ENCODE measurements around the gene UQCC3. TPM values are rescaled to one million over a fixed set of nuclear protein-coding genes. Genes with fewer than 3 reads are reported as not detected.
A peak's percentile ranks its signal among the peaks of the same experiment; 100 is the strongest.

The UQCC3 gene
- total RNA-seq, 2 donors from 2014 or later = 10.4 to 12.9 TPM

GRCh38 chr11:62652161-62653006, 19.1 kb upstream of the UQCC3 start:
- H3K27me3 ChIP-seq = no peaks in the 10 kb centered on the region
- H3K36me3 ChIP-seq (replicated peaks in 1 of 2; ENCODE audit: insufficient read depth in 1 of 2, low read depth in 2 of 2) = peaks cover 0 to 7% of the 10 kb centered on the region in 2 donors
- no peak for DNase-seq
- ATAC-seq = no peak
- 26 to 40% methylated on average over 13 to 16 of the region's 16 CpGs for WGBS, 2 donors
- H3K9me3 ChIP-seq = no peaks in the 10 kb centered on the region
- intact Hi-C loops (cut with DNase I) = no loop called here
- H3K4me1 ChIP-seq = peaks cover 25% of the 10 kb centered on the region
- TF ChIP-seq POLR2A (IDR thresholded peaks at IDR 0.05) = no peak
- no peak for TF ChIP-seq CTCF (IDR thresholded peaks at IDR 0.05)
- peak overlapping the region; percentile 70 to 73 for H3K4me3 ChIP-seq
- peak overlapping the region; percentile 71 to 93 (median 86) for H3K27ac ChIP-seq

GRCh38 chr11:62654297-62654696, 17.2 kb upstream of the UQCC3 start:
- TF ChIP-seq POLR2A (IDR thresholded peaks at IDR 0.05) (no peak), CTCF (IDR thresholded peaks at IDR 0.05) (no peak)
- Histone ChIP-seq H3K36me3 (replicated peaks in 1 of 2; ENCODE audit: insufficient read depth in 1 of 2, low read depth in 2 of 2) (peaks cover 0 to under 1% of the 10 kb centered on the region in 2 donors), H3K9me3 (no peaks in the 10 kb centered on the region), H3K4me1 (peaks cover 14% of the 10 kb centered on the region), H3K4me3 (no peak overlapping the region), H3K27ac (no peak overlapping the region), H3K27me3 (no peaks in the 10 kb centered on the region)
- DNase-seq (no peak), ATAC-seq (no peak)
- WGBS, 2 donors = 84 to 85% methylated on average over 11 of the region's 11 CpGs
- intact Hi-C loops (cut with DNase I) = no loop called here

GRCh38 chr11:62656796-62657429, 14.6 kb upstream of the UQCC3 start:
- WGBS, 2 donors = 47 to 67% methylated on average over 5 of the region's 5 CpGs
- TF ChIP-seq POLR2A (IDR thresholded peaks at IDR 0.05) = no peak
- TF ChIP-seq CTCF (IDR thresholded peaks at IDR 0.05) = no peak
- Histone ChIP-seq H3K36me3 (replicated peaks in 1 of 2; ENCODE audit: insufficient read depth in 1 of 2, low read depth in 2 of 2) (no peaks in the 10 kb centered on the region), H3K27me3 (no peaks in the 10 kb centered on the region), H3K4me1 (peaks cover 7% of the 10 kb centered on the region), H3K9me3 (no peaks in the 10 kb centered on the region), H3K27ac (no peak overlapping the region), H3K4me3 (no peak overlapping the region)
- no peak for ATAC-seq
- DNase-seq = no peak
- intact Hi-C loops (cut with DNase I) = no loop called here

DNA sequence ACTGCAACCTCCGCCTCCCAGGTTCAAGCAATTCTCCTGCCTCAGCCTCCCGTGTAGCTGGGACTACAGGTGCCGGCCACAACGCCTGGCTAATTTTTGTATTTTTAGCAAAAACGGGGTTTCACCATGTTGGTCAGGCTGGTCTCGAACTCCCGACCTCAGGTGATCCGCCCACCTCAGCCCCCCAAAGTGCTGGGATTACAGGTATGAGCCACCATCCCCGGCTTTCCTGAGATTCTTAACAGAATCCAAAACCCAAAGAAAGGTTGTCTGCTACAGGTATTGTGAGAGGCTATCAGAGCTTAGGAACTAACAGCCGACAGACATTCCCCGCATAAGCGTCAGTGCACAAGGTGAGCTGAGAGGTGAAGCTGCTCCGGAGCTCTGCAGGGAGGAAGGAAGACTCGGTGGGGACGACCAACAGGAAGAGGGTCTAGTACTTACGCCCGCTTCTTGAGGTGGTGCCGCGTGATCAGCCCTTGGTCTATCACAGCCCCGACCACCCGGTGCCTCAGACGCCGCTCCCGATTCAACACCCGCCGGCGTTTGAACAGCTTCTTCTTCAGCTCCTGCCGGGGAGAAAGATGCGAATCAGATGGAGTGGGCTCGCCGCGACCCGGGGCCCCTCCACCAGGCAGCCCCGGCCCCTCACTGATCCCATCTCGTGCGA, 6.9 kb upstream of the UQCC3 start:
- peak overlapping the region; percentile 79 to 94 (median 84) for H3K27ac ChIP-seq
- H3K4me1 ChIP-seq = peaks cover 41% of the 10 kb centered on the region
- ATAC-seq (peak; percentile 69), DNase-seq (peak; percentile 65 to 76 (median 70))
- no peaks in the 10 kb centered on the region for H3K27me3 ChIP-seq
- WGBS, 2 donors = 3 to 4% methylated on average over 21 to 36 of the region's 36 CpGs
- no peak for TF ChIP-seq POLR2A (IDR thresholded peaks at IDR 0.05)
- TF ChIP-seq CTCF (IDR thresholded peaks at IDR 0.05) = no peak
- peak overlapping the region; percentile 67 to 82 for H3K4me3 ChIP-seq
- intact Hi-C loops (cut with DNase I) = no loop called here
- peaks cover 0 to 2% of the 10 kb centered on the region in 2 donors for H3K36me3 ChIP-seq (replicated peaks in 1 of 2; ENCODE audit: insufficient read depth in 1 of 2, low read depth in 2 of 2)
- no peaks in the 10 kb centered on the region for H3K9me3 ChIP-seq
